IMR-90 (cell line): ENCODE measurements around the gene SDC3. TPM values are rescaled to one million over a fixed set of nuclear protein-coding genes. Genes with fewer than 3 reads are reported as not detected.

Experiments used
- ATAC-seq: fragments of 200-7000 bp; cut with Tn5 transposase; 2 replicates; pipeline ENCODE4 v1.9.1; 2020; ENCODE audit warnings: low read depth, mild to moderate bottlenecking, moderate library complexity
- BruUV-seq: library from RNA; stranded (reverse); fragments of 400-500 nt; replicated peaks from 2 replicates; lab custom pipeline; 2021; lab: Mats Ljungman, UMichigan
- CTCF ChIA-PET: fragments of 300-600 bp; formaldehyde crosslinking; extraction: SDS; loops from one replicate; lab custom pipeline; 2021; ENCODE audit warnings: antibody characterized with exemption; lab: Yijun Ruan, JAX
- POLR2A ChIA-PET: fragments of 300-600 bp; sonication (Branson Sonifier 250); formaldehyde crosslinking; loops from one replicate; lab custom pipeline; 2022; ENCODE audit warnings: antibody characterized with exemption; ENCODE audit not compliant: unreplicated experiment; lab: Charles Lee
- DNase-seq: peaks from one replicate; pipeline ENCODE4 v3.0.0; 2013
- H2AFZ ChIP-seq: replicated peaks from 2 replicates; pipeline ENCODE3; 2013; ENCODE audit warnings: low read length, mild to moderate bottlenecking; ENCODE audit not compliant: poor library complexity
- H2AK5ac ChIP-seq: 2 replicates; pipeline ENCODE4 v1.6.1; 2013; ENCODE audit warnings: low read depth, low read length, inconsistent platforms
- H2AK9ac ChIP-seq: replicated peaks from 2 replicates; pipeline ENCODE3; 2013; ENCODE audit warnings: mild to moderate bottlenecking, low read depth, low read length, moderate library complexity; ENCODE audit not compliant: poor library complexity
- H2BK120ac ChIP-seq: 2 replicates; pipeline ENCODE4 v1.6.1; 2013; ENCODE audit warnings: low read depth, low read length, inconsistent platforms
- H2BK15ac ChIP-seq: 3 replicates; pipeline ENCODE4 v1.6.1; 2013; ENCODE audit warnings: low read depth, low read length, inconsistent platforms
- H2BK20ac ChIP-seq: 2 replicates; pipeline ENCODE4 v1.6.1; 2013; ENCODE audit warnings: low read depth, mild to moderate bottlenecking, inconsistent platforms, low read length, moderate library complexity
- H2BK5ac ChIP-seq: 2 replicates; pipeline ENCODE4 v1.6.1; 2013; ENCODE audit warnings: mild to moderate bottlenecking, low read depth, low read length, inconsistent platforms; ENCODE audit not compliant: poor library complexity, severe bottlenecking
- H3K14ac ChIP-seq: replicated peaks from 2 replicates; pipeline ENCODE4 v1.6.1; 2013; ENCODE audit warnings: low read depth, low read length, inconsistent platforms
- H3K18ac ChIP-seq: 2 replicates; pipeline ENCODE4 v1.6.1; 2013; ENCODE audit warnings: low read depth, low read length, control low read depth
- H3K23ac ChIP-seq: 2 replicates; pipeline ENCODE4 v1.6.1; 2013; ENCODE audit warnings: low read depth, low read length, inconsistent platforms
- H3K27ac ChIP-seq: 2 replicates; pipeline ENCODE4 v1.5.1; 2013; ENCODE audit warnings: mild to moderate bottlenecking, control low read depth, low read length; ENCODE audit not compliant: insufficient read depth
- H3K27me3 ChIP-seq: 2 replicates; pipeline ENCODE4 v1.6.1; 2013; ENCODE audit warnings: low read length; ENCODE audit not compliant: control insufficient read depth, insufficient read depth
- H3K36me3 ChIP-seq: 2 replicates; pipeline ENCODE4 v1.6.1; 2013; ENCODE audit warnings: low read length, mixed read lengths; ENCODE audit not compliant: control insufficient read depth, insufficient read depth
- H3K4ac ChIP-seq: 2 replicates; pipeline ENCODE4 v1.6.1; 2013; ENCODE audit warnings: low read depth, low read length, inconsistent platforms
- H3K4me1 ChIP-seq: 2 replicates; pipeline ENCODE4 v1.6.1; 2013; ENCODE audit warnings: low read length, mixed read lengths; ENCODE audit not compliant: control insufficient read depth, insufficient read depth
- H3K4me2 ChIP-seq: 2 replicates; pipeline ENCODE4 v1.6.1; 2013; ENCODE audit warnings: low read depth, mild to moderate bottlenecking, control low read depth, low read length, moderate library complexity
- H3K4me3 ChIP-seq: 2 replicates; pipeline ENCODE4 v1.5.1; 2013; ENCODE audit warnings: low read depth, mild to moderate bottlenecking, control low read depth, low read length, moderate library complexity; ENCODE audit not compliant: insufficient read depth
- H3K56ac ChIP-seq: 2 replicates; pipeline ENCODE4 v1.6.1; 2013; ENCODE audit warnings: low read length, inconsistent platforms; ENCODE audit not compliant: insufficient read depth; ENCODE audit errors: extremely low read depth
- H3K79me1 ChIP-seq, 2 experiments: 2 replicates each; pipeline ENCODE4 v1.6.1; 2013; ENCODE audit warnings: low read length in 2 of 2, inconsistent platforms in 1 of 2, low read depth in 1 of 2
- H3K9ac ChIP-seq: 2 replicates; pipeline ENCODE4 v1.6.1; 2013; ENCODE audit warnings: low read depth, low read length, control low read depth
- H3K9me1 ChIP-seq: 2 replicates; pipeline ENCODE4 v1.6.1; 2013; ENCODE audit warnings: low read length, inconsistent platforms; ENCODE audit not compliant: insufficient read depth
- H3K9me3 ChIP-seq: 2 replicates; pipeline ENCODE4 v1.6.1; 2013; ENCODE audit warnings: low read length; ENCODE audit not compliant: control insufficient read depth, insufficient read depth
- H4K20me1 ChIP-seq: 2 replicates; pipeline ENCODE4 v1.6.1; 2013; ENCODE audit warnings: low read length, inconsistent platforms; ENCODE audit not compliant: insufficient read depth
- H4K5ac ChIP-seq: 2 replicates; pipeline ENCODE4 v1.6.1; 2013; ENCODE audit warnings: mild to moderate bottlenecking, low read depth, low read length, control low read depth
- H4K8ac ChIP-seq, 2 experiments: 2 replicates each; pipeline ENCODE4 v1.6.1; 2013; ENCODE audit warnings: low read depth in 2 of 2, low read length in 2 of 2, control low read depth in 1 of 2, inconsistent platforms in 1 of 2
- H4K91ac ChIP-seq: 2 replicates; pipeline ENCODE4 v1.6.1; 2013; ENCODE audit warnings: low read depth, low read length, inconsistent platforms; ENCODE audit not compliant: insufficient read depth
- BHLHE40 ChIP-seq: fragments of 150-350 bp; IDR thresholded peaks from 2 replicates; pipeline ENCODE4 v1.6.1; 2016; ENCODE audit warnings: mild to moderate bottlenecking, low read depth, low read length
- CEBPB ChIP-seq: IDR thresholded peaks from 2 replicates; pipeline ENCODE4 v1.6.1; 2012; ENCODE audit warnings: low read depth, low read length, improper control_type of control experiment
- CHD1 ChIP-seq: IDR thresholded peaks from 2 replicates; pipeline ENCODE4 v1.6.1; 2012; ENCODE audit warnings: low read depth, low read length, improper control_type of control experiment
- MAFK ChIP-seq: IDR thresholded peaks from 2 replicates; pipeline ENCODE4 v1.6.1; 2012; ENCODE audit warnings: low read depth, low read length, improper control_type of control experiment
- MAZ ChIP-seq: IDR thresholded peaks from 2 replicates; pipeline ENCODE4 v1.6.1; 2012; ENCODE audit warnings: low read depth, mild to moderate bottlenecking, low read length, improper control_type of control experiment, moderate library complexity, borderline replicate concordance
- MXI1 ChIP-seq: IDR thresholded peaks from 2 replicates; pipeline ENCODE4 v1.6.1; 2012; ENCODE audit warnings: low read depth, mild to moderate bottlenecking, low read length, moderate library complexity, borderline replicate concordance
- NFE2L2 ChIP-seq: fragments of 150-350 bp; IDR thresholded peaks from 2 replicates; pipeline ENCODE4 v1.6.1; 2016; ENCODE audit warnings: low read depth, mild to moderate bottlenecking, low read length
- POLR2A ChIP-seq: IDR thresholded peaks from 2 replicates; pipeline ENCODE4 v1.6.1; 2012; ENCODE audit warnings: mild to moderate bottlenecking, low read depth, low read length
- RAD21 ChIP-seq: IDR thresholded peaks from 2 replicates; pipeline ENCODE4 v1.6.1; 2012; ENCODE audit warnings: low read length, improper control_type of control experiment
- RCOR1 ChIP-seq: IDR thresholded peaks from 2 replicates; pipeline ENCODE4 v1.6.1; 2012; ENCODE audit warnings: mild to moderate bottlenecking, low read length, improper control_type of control experiment; ENCODE audit not compliant: insufficient replicate concordance
- RFX5 ChIP-seq: IDR thresholded peaks from 2 replicates; pipeline ENCODE4 v1.8.0; 2012; ENCODE audit warnings: low read depth, mild to moderate bottlenecking, low read length, moderate library complexity
- WGBS, 2 experiments: methylation state at CpG; one replicate each; pipeline versions ENCODE4 v1.1.5 to v1.1.7; 2013; ENCODE audit warnings: missing lambda C conversion rate in 2 of 2; ENCODE audit not compliant: insufficient read length in 1 of 2; ENCODE audit errors: extremely low coverage in 2 of 2; 5-methylcytosine and 5-hydroxymethylcytosine counted together
- dilution Hi-C: fragments of 300-500 bp; cut with HindIII; formaldehyde crosslinking; loops from one replicate; pipeline ENCODE4 v1.14.3; 2018; ENCODE audit warnings: low sequenced_read_pairs; ENCODE audit not compliant: unreplicated experiment
- in situ Hi-C: fragments of 300-500 bp; cut with MboI; formaldehyde crosslinking; loops from 3 replicates; pipeline ENCODE4 v1.14.3; 2019; ENCODE audit warnings: low sequenced_read_pairs, inconsistent platforms, mixed read lengths
- intact Hi-C: fragments of 100-400 bp; cut with micrococcal nuclease; formaldehyde crosslinking; loops from 2 replicates; pipeline ENCODE4 v1.10.0; 2022
- polyA plus RNA-seq, 3 experiments: library from polyadenylated mRNA; depleted of rRNA; stranded (reverse); fragments of >200 nt; gene quantifications; 2 replicates each; pipeline ENCODE4 v1.2.3, GENCODE V29; 2012; ENCODE audit warnings: low replicate concordance in 1 of 3
- total RNA-seq: library from RNA; depleted of rRNA; stranded (reverse); fragments of >200 nt; gene quantifications from 2 replicates; pipeline ENCODE4 v1.2.3, GENCODE V29; 2012
- TF ChIP-seq, protein P1 (sequence below): fragments of 150-350 bp; IDR thresholded peaks from 2 replicates; pipeline ENCODE4 v1.6.1; 2017; ENCODE audit warnings: mild to moderate bottlenecking, antibody characterized with exemption, low read length, low read depth
- TF ChIP-seq, protein P2 (sequence below): conservative IDR thresholded peaks from 2 replicates; pipeline ENCODE4 v1.5.1; 2012; ENCODE audit warnings: mild to moderate bottlenecking, low read depth, low read length, improper control_type of control experiment

Gene SDC3
- total and polyA plus RNA-seq, 2 of the 4 experiments (the other 2 are of a cell fraction), result 13.1 to 71.5 TPM

DNA sequence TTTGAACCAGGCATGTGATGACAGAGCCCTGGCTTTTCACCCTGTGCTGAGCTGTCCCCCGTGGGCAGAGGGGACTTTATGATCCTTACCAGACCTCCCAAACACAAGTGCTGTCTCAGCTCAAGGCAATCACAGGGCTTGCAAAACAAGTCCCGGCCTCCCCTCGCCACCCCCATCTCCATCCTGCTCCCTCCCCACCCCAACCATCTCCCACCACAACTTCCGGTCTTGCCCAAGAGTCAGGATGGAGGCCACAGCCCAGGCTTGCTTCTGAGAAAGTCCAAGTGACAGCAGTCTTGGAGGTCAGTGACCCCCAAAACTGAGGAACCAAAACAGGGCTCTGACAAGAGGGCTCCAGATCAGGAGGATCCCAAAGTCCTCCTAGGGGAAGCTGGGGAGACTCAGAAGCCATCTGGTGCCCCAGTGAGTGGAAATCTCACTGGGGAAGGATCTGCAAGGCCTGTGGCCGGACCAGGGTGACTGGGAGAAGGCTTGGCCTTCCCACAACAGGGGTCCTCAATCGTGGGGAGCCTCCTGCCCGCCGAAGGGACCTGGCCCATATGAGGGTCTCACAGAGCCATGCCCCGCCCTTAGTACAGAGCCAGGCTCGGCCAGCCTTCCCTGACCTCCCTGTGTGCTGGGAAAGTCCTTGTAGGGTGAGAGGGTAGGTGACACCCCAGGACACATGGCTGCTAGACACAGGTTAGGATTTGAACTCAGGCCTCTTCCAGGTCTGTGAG lies 4.5 kb upstream of the SDC3 start (continued):
- TF ChIP-seq CEBPB, result no peak
- no peak for TF ChIP-seq MXI1

DNA sequence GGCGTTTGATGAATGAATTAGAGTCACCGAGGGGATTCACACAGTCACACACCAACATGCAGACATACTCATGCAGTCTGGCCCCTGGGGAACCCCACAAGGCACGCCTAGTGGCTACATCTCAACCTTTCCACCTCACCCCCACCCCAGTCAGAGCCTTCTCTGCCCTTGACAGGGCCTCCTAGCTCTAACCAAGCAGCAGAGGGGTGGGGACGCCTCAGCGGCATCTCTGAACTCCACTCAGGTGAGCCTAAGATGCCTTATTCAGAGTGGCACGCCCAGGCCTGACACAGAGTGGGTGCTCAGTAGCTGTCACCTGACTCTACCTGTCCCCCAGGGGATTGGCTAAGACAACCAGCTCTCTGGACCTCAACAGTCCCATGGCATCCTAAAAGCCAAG lies 3.7 kb upstream of the SDC3 start:
- in situ Hi-C loops, result loop anchor here (5.0 kb wide), 2 partner anchors 110 to 185 kb away; no protein-coding TSS in a partner anchor
- CTCF ChIA-PET, result interaction anchor here (0.6 to 7.7 kb wide), 7 partner anchors 8 to 133 kb away, joined by 4 to 122 read pairs (median 5); no protein-coding TSS in a partner anchor
- TF ChIP-seq CHD1 (no peak), RCOR1 (no peak), MXI1 (no peak), CEBPB (no peak), NFE2L2 (no peak), BHLHE40 (no peak), MAZ (no peak), RFX5 (no peak), MAFK (no peak), POLR2A (no peak), RAD21 (no peak)
- TF ChIP-seq, protein P1, sequence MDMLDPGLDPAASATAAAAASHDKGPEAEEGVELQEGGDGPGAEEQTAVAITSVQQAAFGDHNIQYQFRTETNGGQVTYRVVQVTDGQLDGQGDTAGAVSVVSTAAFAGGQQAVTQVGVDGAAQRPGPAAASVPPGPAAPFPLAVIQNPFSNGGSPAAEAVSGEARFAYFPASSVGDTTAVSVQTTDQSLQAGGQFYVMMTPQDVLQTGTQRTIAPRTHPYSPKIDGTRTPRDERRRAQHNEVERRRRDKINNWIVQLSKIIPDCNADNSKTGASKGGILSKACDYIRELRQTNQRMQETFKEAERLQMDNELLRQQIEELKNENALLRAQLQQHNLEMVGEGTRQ, result no peak
- TF ChIP-seq, protein P2, sequence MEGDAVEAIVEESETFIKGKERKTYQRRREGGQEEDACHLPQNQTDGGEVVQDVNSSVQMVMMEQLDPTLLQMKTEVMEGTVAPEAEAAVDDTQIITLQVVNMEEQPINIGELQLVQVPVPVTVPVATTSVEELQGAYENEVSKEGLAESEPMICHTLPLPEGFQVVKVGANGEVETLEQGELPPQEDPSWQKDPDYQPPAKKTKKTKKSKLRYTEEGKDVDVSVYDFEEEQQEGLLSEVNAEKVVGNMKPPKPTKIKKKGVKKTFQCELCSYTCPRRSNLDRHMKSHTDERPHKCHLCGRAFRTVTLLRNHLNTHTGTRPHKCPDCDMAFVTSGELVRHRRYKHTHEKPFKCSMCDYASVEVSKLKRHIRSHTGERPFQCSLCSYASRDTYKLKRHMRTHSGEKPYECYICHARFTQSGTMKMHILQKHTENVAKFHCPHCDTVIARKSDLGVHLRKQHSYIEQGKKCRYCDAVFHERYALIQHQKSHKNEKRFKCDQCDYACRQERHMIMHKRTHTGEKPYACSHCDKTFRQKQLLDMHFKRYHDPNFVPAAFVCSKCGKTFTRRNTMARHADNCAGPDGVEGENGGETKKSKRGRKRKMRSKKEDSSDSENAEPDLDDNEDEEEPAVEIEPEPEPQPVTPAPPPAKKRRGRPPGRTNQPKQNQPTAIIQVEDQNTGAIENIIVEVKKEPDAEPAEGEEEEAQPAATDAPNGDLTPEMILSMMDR, result no peak

More for the DNA sequence above, 3.7 kb upstream of the SDC3 start:
- no TSS peak for BruUV-seq
- Histone ChIP-seq H3K27me3 (no peaks in the 10 kb centered on the region), H4K91ac (no peak overlapping the region), H3K56ac (no peak overlapping the region), H2AK9ac (no peak overlapping the region), H3K4ac (no peak overlapping the region), H3K9me3 (no peaks in the 10 kb centered on the region), H4K20me1 (peaks cover 6% of the 10 kb centered on the region), H2BK5ac (no peak overlapping the region), H3K14ac (no peak overlapping the region), H3K4me1 (peaks cover 12% of the 10 kb centered on the region), H2BK15ac (no peak overlapping the region), H3K9me1 (peaks cover 9% of the 10 kb centered on the region; the same call in 1 of the 2 replicates), H2AK5ac (no peak overlapping the region), H3K23ac (no peak overlapping the region), H2BK120ac (no peak overlapping the region), H3K4me3 (no peak overlapping the region), H3K9ac (no peak overlapping the region), H3K4me2 (no peak overlapping the region), H4K5ac (no peak overlapping the region), H3K36me3 (no peaks in the 10 kb centered on the region), H4K8ac (no peak overlapping the region), H3K18ac (no peak overlapping the region), H2AFZ (no peak overlapping the region), H3K27ac (no peak overlapping the region), H2BK20ac (no peak overlapping the region), H3K79me1 (peaks cover 6 to 11% of the 10 kb centered on the region in 2 experiments; a peak in 3 of 4 replicates)
- POLR2A ChIA-PET, result no interaction called here
- ATAC-seq, result no peak
- intact Hi-C loops (no loop called here), dilution Hi-C loops (loop anchor here (25.0 kb wide), 1 partner anchor 100 kb away; no protein-coding TSS in a partner anchor)
- WGBS, 2 experiments, result 59% methylated on average over 2 of the region's 6 CpGs; no CpG with 5 or more reads in 1 of the 2 experiments
- DNase-seq, result no peak
